ENCODE data around the gene OR2AE1.
"Not testable (repeated sequence)": the region's sequence is repeated elsewhere in the genome, so short reads cannot be mapped to it uniquely, and the experiment has no call there.

DNA sequence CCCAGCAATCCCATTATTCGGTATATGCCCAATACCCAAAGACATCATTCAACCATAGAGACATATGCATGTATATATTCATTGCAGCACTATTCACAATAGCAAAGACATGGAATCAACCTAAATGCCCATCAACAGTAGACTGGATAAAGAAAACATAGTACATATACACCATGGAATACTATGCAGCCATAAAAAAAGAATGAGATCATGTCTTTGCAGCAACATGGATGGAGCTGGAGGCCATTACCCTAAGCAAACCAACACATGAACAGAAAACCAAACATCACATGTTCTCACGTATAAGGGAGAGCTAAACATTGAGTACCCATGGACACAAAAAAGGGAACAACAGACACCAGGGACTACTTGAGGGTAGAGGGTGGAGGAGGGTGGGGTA, 13.5 kb upstream of the OR2AE1 start:
- TF ChIP-seq TAF1, POLR2A (IDR thresholded peaks at IDR 0.05; ENCODE audit: low read depth, low read length): not testable (repeated sequence)
